IMR-90 (cell line): ENCODE results near the gene TJP1. TPM values are rescaled to one million over a fixed set of nuclear protein-coding genes. Genes with fewer than 3 reads are reported as not detected.

Experiments used
- ATAC-seq: fragments of 200-7000 bp; cut with Tn5 transposase; 2 replicates; pipeline ENCODE4 v1.9.1; 2020; ENCODE audit warnings: low read depth, mild to moderate bottlenecking, moderate library complexity
- BruUV-seq: library from RNA; stranded (reverse); fragments of 400-500 nt; replicated peaks from 2 replicates; lab custom pipeline; 2021; lab: Mats Ljungman, UMichigan
- CTCF ChIA-PET: fragments of 300-600 bp; formaldehyde crosslinking; extraction: SDS; loops from one replicate; lab custom pipeline; 2021; ENCODE audit warnings: antibody characterized with exemption; lab: Yijun Ruan, JAX
- POLR2A ChIA-PET: fragments of 300-600 bp; sonication (Branson Sonifier 250); formaldehyde crosslinking; loops from one replicate; lab custom pipeline; 2022; ENCODE audit warnings: antibody characterized with exemption; ENCODE audit not compliant: unreplicated experiment; lab: Charles Lee
- DNase-seq: peaks from one replicate; pipeline ENCODE4 v3.0.0; 2013
- H2AFZ ChIP-seq: replicated peaks from 2 replicates; pipeline ENCODE3; 2013; ENCODE audit warnings: low read length, mild to moderate bottlenecking; ENCODE audit not compliant: poor library complexity
- H2AK5ac ChIP-seq: 2 replicates; pipeline ENCODE4 v1.6.1; 2013; ENCODE audit warnings: low read depth, low read length, inconsistent platforms
- H2AK9ac ChIP-seq: replicated peaks from 2 replicates; pipeline ENCODE3; 2013; ENCODE audit warnings: mild to moderate bottlenecking, low read depth, low read length, moderate library complexity; ENCODE audit not compliant: poor library complexity
- H2BK120ac ChIP-seq: 2 replicates; pipeline ENCODE4 v1.6.1; 2013; ENCODE audit warnings: low read depth, low read length, inconsistent platforms
- H2BK15ac ChIP-seq: 3 replicates; pipeline ENCODE4 v1.6.1; 2013; ENCODE audit warnings: low read depth, low read length, inconsistent platforms
- H2BK20ac ChIP-seq: 2 replicates; pipeline ENCODE4 v1.6.1; 2013; ENCODE audit warnings: low read depth, mild to moderate bottlenecking, inconsistent platforms, low read length, moderate library complexity
- H2BK5ac ChIP-seq: 2 replicates; pipeline ENCODE4 v1.6.1; 2013; ENCODE audit warnings: mild to moderate bottlenecking, low read depth, low read length, inconsistent platforms; ENCODE audit not compliant: poor library complexity, severe bottlenecking
- H3K14ac ChIP-seq: replicated peaks from 2 replicates; pipeline ENCODE4 v1.6.1; 2013; ENCODE audit warnings: low read depth, low read length, inconsistent platforms
- H3K18ac ChIP-seq: 2 replicates; pipeline ENCODE4 v1.6.1; 2013; ENCODE audit warnings: low read depth, low read length, control low read depth
- H3K23ac ChIP-seq: 2 replicates; pipeline ENCODE4 v1.6.1; 2013; ENCODE audit warnings: low read depth, low read length, inconsistent platforms
- H3K27ac ChIP-seq: 2 replicates; pipeline ENCODE4 v1.5.1; 2013; ENCODE audit warnings: mild to moderate bottlenecking, control low read depth, low read length; ENCODE audit not compliant: insufficient read depth
- H3K27me3 ChIP-seq: 2 replicates; pipeline ENCODE4 v1.6.1; 2013; ENCODE audit warnings: low read length; ENCODE audit not compliant: control insufficient read depth, insufficient read depth
- H3K36me3 ChIP-seq: 2 replicates; pipeline ENCODE4 v1.6.1; 2013; ENCODE audit warnings: low read length, mixed read lengths; ENCODE audit not compliant: control insufficient read depth, insufficient read depth
- H3K4ac ChIP-seq: 2 replicates; pipeline ENCODE4 v1.6.1; 2013; ENCODE audit warnings: low read depth, low read length, inconsistent platforms
- H3K4me1 ChIP-seq: 2 replicates; pipeline ENCODE4 v1.6.1; 2013; ENCODE audit warnings: low read length, mixed read lengths; ENCODE audit not compliant: control insufficient read depth, insufficient read depth
- H3K4me2 ChIP-seq: 2 replicates; pipeline ENCODE4 v1.6.1; 2013; ENCODE audit warnings: low read depth, mild to moderate bottlenecking, control low read depth, low read length, moderate library complexity
- H3K4me3 ChIP-seq: 2 replicates; pipeline ENCODE4 v1.5.1; 2013; ENCODE audit warnings: low read depth, mild to moderate bottlenecking, control low read depth, low read length, moderate library complexity; ENCODE audit not compliant: insufficient read depth
- H3K56ac ChIP-seq: 2 replicates; pipeline ENCODE4 v1.6.1; 2013; ENCODE audit warnings: low read length, inconsistent platforms; ENCODE audit not compliant: insufficient read depth; ENCODE audit errors: extremely low read depth
- H3K79me1 ChIP-seq, 2 experiments: 2 replicates each; pipeline ENCODE4 v1.6.1; 2013; ENCODE audit warnings: low read length in 2 of 2, inconsistent platforms in 1 of 2, low read depth in 1 of 2
- H3K9ac ChIP-seq: 2 replicates; pipeline ENCODE4 v1.6.1; 2013; ENCODE audit warnings: low read depth, low read length, control low read depth
- H3K9me1 ChIP-seq: 2 replicates; pipeline ENCODE4 v1.6.1; 2013; ENCODE audit warnings: low read length, inconsistent platforms; ENCODE audit not compliant: insufficient read depth
- H3K9me3 ChIP-seq: 2 replicates; pipeline ENCODE4 v1.6.1; 2013; ENCODE audit warnings: low read length; ENCODE audit not compliant: control insufficient read depth, insufficient read depth
- H4K20me1 ChIP-seq: 2 replicates; pipeline ENCODE4 v1.6.1; 2013; ENCODE audit warnings: low read length, inconsistent platforms; ENCODE audit not compliant: insufficient read depth
- H4K5ac ChIP-seq: 2 replicates; pipeline ENCODE4 v1.6.1; 2013; ENCODE audit warnings: mild to moderate bottlenecking, low read depth, low read length, control low read depth
- H4K8ac ChIP-seq, 2 experiments: 2 replicates each; pipeline ENCODE4 v1.6.1; 2013; ENCODE audit warnings: low read depth in 2 of 2, low read length in 2 of 2, control low read depth in 1 of 2, inconsistent platforms in 1 of 2
- H4K91ac ChIP-seq: 2 replicates; pipeline ENCODE4 v1.6.1; 2013; ENCODE audit warnings: low read depth, low read length, inconsistent platforms; ENCODE audit not compliant: insufficient read depth
- BHLHE40 ChIP-seq: fragments of 150-350 bp; IDR thresholded peaks from 2 replicates; pipeline ENCODE4 v1.6.1; 2016; ENCODE audit warnings: mild to moderate bottlenecking, low read depth, low read length
- CEBPB ChIP-seq: IDR thresholded peaks from 2 replicates; pipeline ENCODE4 v1.6.1; 2012; ENCODE audit warnings: low read depth, low read length, improper control_type of control experiment
- CHD1 ChIP-seq: IDR thresholded peaks from 2 replicates; pipeline ENCODE4 v1.6.1; 2012; ENCODE audit warnings: low read depth, low read length, improper control_type of control experiment
- FOS ChIP-seq: fragments of 150-350 bp; IDR thresholded peaks from 2 replicates; pipeline ENCODE4 v1.6.1; 2016; ENCODE audit warnings: low read depth, low read length
- MAFK ChIP-seq: IDR thresholded peaks from 2 replicates; pipeline ENCODE4 v1.6.1; 2012; ENCODE audit warnings: low read depth, low read length, improper control_type of control experiment
- MAZ ChIP-seq: IDR thresholded peaks from 2 replicates; pipeline ENCODE4 v1.6.1; 2012; ENCODE audit warnings: low read depth, mild to moderate bottlenecking, low read length, improper control_type of control experiment, moderate library complexity, borderline replicate concordance
- MXI1 ChIP-seq: IDR thresholded peaks from 2 replicates; pipeline ENCODE4 v1.6.1; 2012; ENCODE audit warnings: low read depth, mild to moderate bottlenecking, low read length, moderate library complexity, borderline replicate concordance
- NFE2L2 ChIP-seq: fragments of 150-350 bp; IDR thresholded peaks from 2 replicates; pipeline ENCODE4 v1.6.1; 2016; ENCODE audit warnings: low read depth, mild to moderate bottlenecking, low read length
- POLR2A ChIP-seq: IDR thresholded peaks from 2 replicates; pipeline ENCODE4 v1.6.1; 2012; ENCODE audit warnings: mild to moderate bottlenecking, low read depth, low read length
- RAD21 ChIP-seq: IDR thresholded peaks from 2 replicates; pipeline ENCODE4 v1.6.1; 2012; ENCODE audit warnings: low read length, improper control_type of control experiment
- RCOR1 ChIP-seq: IDR thresholded peaks from 2 replicates; pipeline ENCODE4 v1.6.1; 2012; ENCODE audit warnings: mild to moderate bottlenecking, low read length, improper control_type of control experiment; ENCODE audit not compliant: insufficient replicate concordance
- RFX5 ChIP-seq: IDR thresholded peaks from 2 replicates; pipeline ENCODE4 v1.8.0; 2012; ENCODE audit warnings: low read depth, mild to moderate bottlenecking, low read length, moderate library complexity
- SMC3 ChIP-seq: fragments of 150-350 bp; IDR thresholded peaks from 2 replicates; pipeline ENCODE4 v1.6.1; 2016; ENCODE audit warnings: low read depth, mild to moderate bottlenecking, antibody characterized with exemption, low read length, moderate library complexity
- WGBS, 2 experiments: methylation state at CpG; one replicate each; pipeline versions ENCODE4 v1.1.5 to v1.1.7; 2013; ENCODE audit warnings: missing lambda C conversion rate in 2 of 2; ENCODE audit not compliant: insufficient read length in 1 of 2; ENCODE audit errors: extremely low coverage in 2 of 2; 5-methylcytosine and 5-hydroxymethylcytosine counted together
- dilution Hi-C: fragments of 300-500 bp; cut with HindIII; formaldehyde crosslinking; loops from one replicate; pipeline ENCODE4 v1.14.3; 2018; ENCODE audit warnings: low sequenced_read_pairs; ENCODE audit not compliant: unreplicated experiment
- in situ Hi-C: fragments of 300-500 bp; cut with MboI; formaldehyde crosslinking; loops from 3 replicates; pipeline ENCODE4 v1.14.3; 2019; ENCODE audit warnings: low sequenced_read_pairs, inconsistent platforms, mixed read lengths
- intact Hi-C: fragments of 100-400 bp; cut with micrococcal nuclease; formaldehyde crosslinking; loops from 2 replicates; pipeline ENCODE4 v1.10.0; 2022
- polyA plus RNA-seq, 3 experiments: library from polyadenylated mRNA; depleted of rRNA; stranded (reverse); fragments of >200 nt; gene quantifications; 2 replicates each; pipeline ENCODE4 v1.2.3, GENCODE V29; 2012; ENCODE audit warnings: low replicate concordance in 1 of 3
- total RNA-seq: library from RNA; depleted of rRNA; stranded (reverse); fragments of >200 nt; gene quantifications from 2 replicates; pipeline ENCODE4 v1.2.3, GENCODE V29; 2012
- TF ChIP-seq, protein P1 (sequence below): fragments of 150-350 bp; IDR thresholded peaks from 2 replicates; pipeline ENCODE4 v1.6.1; 2017; ENCODE audit warnings: mild to moderate bottlenecking, antibody characterized with exemption, low read length, low read depth
- TF ChIP-seq, protein P2 (sequence below): conservative IDR thresholded peaks from 2 replicates; pipeline ENCODE4 v1.5.1; 2012; ENCODE audit warnings: mild to moderate bottlenecking, low read depth, low read length, improper control_type of control experiment
- TF ChIP-seq, protein P3 (sequence below): fragments of 150-350 bp; IDR thresholded peaks from 2 replicates; pipeline ENCODE4 v1.6.1; 2016; ENCODE audit warnings: low read depth, mild to moderate bottlenecking, low read length, moderate library complexity, borderline replicate concordance

TJP1 gene
- total and polyA plus RNA-seq, 2 of the 4 experiments (the other 2 are of a cell fraction): 42.2 to 43.4 TPM

DNA sequence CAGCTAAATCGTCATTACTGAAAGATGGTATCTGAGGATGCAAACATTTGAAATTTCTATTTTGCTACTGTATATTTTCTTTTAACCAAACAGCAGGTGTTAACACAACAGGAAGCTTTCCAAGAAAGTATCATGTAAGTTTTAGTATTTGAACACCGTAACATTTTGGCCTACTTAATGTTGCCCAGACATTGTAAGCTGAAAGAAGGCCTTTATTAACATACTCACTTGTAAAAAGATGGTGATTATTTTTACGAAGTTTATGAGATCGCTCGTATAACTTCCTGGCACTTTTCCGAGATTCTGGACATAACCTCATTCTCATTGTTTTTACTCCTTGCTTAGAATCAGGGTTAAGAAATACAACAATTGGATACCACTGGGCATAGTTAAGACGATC lies 95.7 kb downstream of the TJP1 start:
- dilution Hi-C loops: no loop called here
- no peaks in the 10 kb centered on the region for H4K20me1 ChIP-seq
- H3K9me3 ChIP-seq: peaks cover 11% of the 10 kb centered on the region
- peaks cover 9 to 16% of the 10 kb centered on the region in 2 experiments; a peak in 3 of 4 replicates for H3K79me1 ChIP-seq
- POLR2A ChIA-PET: interaction anchor here (0.7 kb wide), 1 partner anchor 142 kb away, joined by 3 read pairs; no protein-coding TSS in a partner anchor
- H3K14ac ChIP-seq: no peak overlapping the region
- H3K27me3 ChIP-seq: no peaks in the 10 kb centered on the region
- no peak overlapping the region for H3K23ac ChIP-seq
- intact Hi-C loops: loop anchor here (2.0 kb wide), 1 partner anchor 14 kb away; no protein-coding TSS in a partner anchor
- H2BK20ac ChIP-seq: no peak overlapping the region
- no peak overlapping the region for H4K91ac ChIP-seq
- peaks cover 4% of the 10 kb centered on the region; the same call in 1 of the 2 replicates for H3K9me1 ChIP-seq
- TF ChIP-seq MAFK (no peak), NFE2L2 (no peak), RCOR1 (no peak), CHD1 (no peak), CEBPB (no peak), SMC3 (no peak), BHLHE40 (no peak), MXI1 (no peak), POLR2A (no peak), FOS (no peak), RFX5 (no peak), MAZ (no peak), RAD21 (no peak)
- TF ChIP-seq, protein P1, sequence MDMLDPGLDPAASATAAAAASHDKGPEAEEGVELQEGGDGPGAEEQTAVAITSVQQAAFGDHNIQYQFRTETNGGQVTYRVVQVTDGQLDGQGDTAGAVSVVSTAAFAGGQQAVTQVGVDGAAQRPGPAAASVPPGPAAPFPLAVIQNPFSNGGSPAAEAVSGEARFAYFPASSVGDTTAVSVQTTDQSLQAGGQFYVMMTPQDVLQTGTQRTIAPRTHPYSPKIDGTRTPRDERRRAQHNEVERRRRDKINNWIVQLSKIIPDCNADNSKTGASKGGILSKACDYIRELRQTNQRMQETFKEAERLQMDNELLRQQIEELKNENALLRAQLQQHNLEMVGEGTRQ: no peak
- TF ChIP-seq, protein P2, sequence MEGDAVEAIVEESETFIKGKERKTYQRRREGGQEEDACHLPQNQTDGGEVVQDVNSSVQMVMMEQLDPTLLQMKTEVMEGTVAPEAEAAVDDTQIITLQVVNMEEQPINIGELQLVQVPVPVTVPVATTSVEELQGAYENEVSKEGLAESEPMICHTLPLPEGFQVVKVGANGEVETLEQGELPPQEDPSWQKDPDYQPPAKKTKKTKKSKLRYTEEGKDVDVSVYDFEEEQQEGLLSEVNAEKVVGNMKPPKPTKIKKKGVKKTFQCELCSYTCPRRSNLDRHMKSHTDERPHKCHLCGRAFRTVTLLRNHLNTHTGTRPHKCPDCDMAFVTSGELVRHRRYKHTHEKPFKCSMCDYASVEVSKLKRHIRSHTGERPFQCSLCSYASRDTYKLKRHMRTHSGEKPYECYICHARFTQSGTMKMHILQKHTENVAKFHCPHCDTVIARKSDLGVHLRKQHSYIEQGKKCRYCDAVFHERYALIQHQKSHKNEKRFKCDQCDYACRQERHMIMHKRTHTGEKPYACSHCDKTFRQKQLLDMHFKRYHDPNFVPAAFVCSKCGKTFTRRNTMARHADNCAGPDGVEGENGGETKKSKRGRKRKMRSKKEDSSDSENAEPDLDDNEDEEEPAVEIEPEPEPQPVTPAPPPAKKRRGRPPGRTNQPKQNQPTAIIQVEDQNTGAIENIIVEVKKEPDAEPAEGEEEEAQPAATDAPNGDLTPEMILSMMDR: no peak
- TF ChIP-seq, protein P3, sequence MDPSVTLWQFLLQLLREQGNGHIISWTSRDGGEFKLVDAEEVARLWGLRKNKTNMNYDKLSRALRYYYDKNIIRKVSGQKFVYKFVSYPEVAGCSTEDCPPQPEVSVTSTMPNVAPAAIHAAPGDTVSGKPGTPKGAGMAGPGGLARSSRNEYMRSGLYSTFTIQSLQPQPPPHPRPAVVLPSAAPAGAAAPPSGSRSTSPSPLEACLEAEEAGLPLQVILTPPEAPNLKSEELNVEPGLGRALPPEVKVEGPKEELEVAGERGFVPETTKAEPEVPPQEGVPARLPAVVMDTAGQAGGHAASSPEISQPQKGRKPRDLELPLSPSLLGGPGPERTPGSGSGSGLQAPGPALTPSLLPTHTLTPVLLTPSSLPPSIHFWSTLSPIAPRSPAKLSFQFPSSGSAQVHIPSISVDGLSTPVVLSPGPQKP: no peak
- H3K4me3 ChIP-seq: no peak overlapping the region
- no CpG with 5 or more reads among the region's 7 CpGs for WGBS, 2 experiments
- no peak overlapping the region for H2BK120ac ChIP-seq
- H3K4ac ChIP-seq: no peak overlapping the region
- no peak overlapping the region for H2AK9ac ChIP-seq
- H4K5ac ChIP-seq: no peak overlapping the region
- H2AFZ ChIP-seq: no peak overlapping the region
- DNase-seq (no peak), ATAC-seq (no peak)
- BruUV-seq: no TSS peak
- peaks cover 59% of the 10 kb centered on the region for H3K36me3 ChIP-seq
- no peak overlapping the region for H3K56ac ChIP-seq
- in situ Hi-C loops: no loop called here
- no peak overlapping the region for H3K9ac ChIP-seq
- H2BK15ac ChIP-seq: no peak overlapping the region
- H3K4me1 ChIP-seq: no peaks in the 10 kb centered on the region
- H3K4me2 ChIP-seq: no peak overlapping the region
- no peak overlapping the region for H4K8ac ChIP-seq
- CTCF ChIA-PET: no interaction called here
- H2AK5ac ChIP-seq: no peak overlapping the region
- no peak overlapping the region for H3K27ac ChIP-seq
- no peak overlapping the region for H3K18ac ChIP-seq
- H2BK5ac ChIP-seq: no peak overlapping the region
